Activated naive CD8-positive, alpha-beta T cell treated with anti-CD3 and anti-CD28 coated beads, Interleukin-2, amount 10 ng/mL, durations not matched to agents 7 days and 5 days (primary cell): ENCODE results near the gene FDXACB1. TPM values are rescaled to one million over a fixed set of nuclear protein-coding genes. Genes with fewer than 3 reads are reported as not detected.
"Not testable (repeated sequence)": the region's sequence is repeated elsewhere in the genome, so short reads cannot be mapped to it uniquely, and the experiment has no call there.

Experiments used
- ATAC-seq: fragments of 150-1000 bp; cut with Tn5 transposase; one replicate; pipeline ENCODE4 v1.10.0; 2021; ENCODE audit warnings: low read depth, moderate library complexity
- POLR2A ChIA-PET: fragments of 350-600 bp; sonication (Branson Sonifier 250); formaldehyde crosslinking; loops from one replicate; lab custom pipeline; 2021; ENCODE audit warnings: antibody characterized with exemption; lab: Charles Lee
- DNase-seq: peaks from one replicate; pipeline ENCODE4 v3.0.0; 2021
- H3K27ac Mint-ChIP-seq: one replicate; pipeline ENCODE4 v1.8.0; 2022; ENCODE audit warnings: mild to moderate bottlenecking, mixed read lengths
- H3K27me3 Mint-ChIP-seq: one replicate; pipeline ENCODE4 v1.8.0; 2022; ENCODE audit warnings: mild to moderate bottlenecking, moderate library complexity, mixed read lengths
- H3K36me3 Mint-ChIP-seq: one replicate; pipeline ENCODE4 v1.8.0; 2021; ENCODE audit warnings: mild to moderate bottlenecking, mixed read lengths
- H3K4me1 Mint-ChIP-seq: one replicate; pipeline ENCODE4 v1.8.0; 2021; ENCODE audit warnings: mixed read lengths
- H3K4me3 Mint-ChIP-seq: one replicate; pipeline ENCODE4 v1.8.0; 2022; ENCODE audit warnings: mild to moderate bottlenecking, moderate library complexity, mixed read lengths
- H3K9me3 Mint-ChIP-seq: one replicate; pipeline ENCODE4 v1.8.0; 2021; ENCODE audit warnings: mixed read lengths
- total RNA-seq, 2 experiments: library from RNA; stranded (reverse); gene quantifications; one replicate each; pipeline ENCODE4 v1.2.3, GENCODE V29; 2021

The FDXACB1 gene
- total RNA-seq, 2 experiments from 2014 or later: 3.4 to 3.5 TPM

GRCh38 chr11:111913997-111914396 is 35.0 kb upstream of the FDXACB1 start:
- POLR2A ChIA-PET: interaction anchor here (0.6 to 1.1 kb wide), 2 partner anchors 13 to 103 kb away, joined by 3 read pairs; no protein-coding TSS in a partner anchor
- H3K36me3 Mint-ChIP-seq: no peaks in the 10 kb centered on the region
- H3K9me3 Mint-ChIP-seq: no peaks in the 10 kb centered on the region
- peaks cover 50% of the 10 kb centered on the region for H3K27me3 Mint-ChIP-seq
- H3K4me3 Mint-ChIP-seq: no peak overlapping the region
- H3K4me1 Mint-ChIP-seq: no peaks in the 10 kb centered on the region
- H3K27ac Mint-ChIP-seq: no peak overlapping the region
- ATAC-seq (no peak), DNase-seq (no peak)

- Mint-ChIP-seq H3K36me3 (no peaks in the 10 kb centered on the region), H3K27me3 (peaks cover 51% of the 10 kb centered on the region), H3K4me3 (no peak overlapping the region), H3K9me3 (no peaks in the 10 kb centered on the region), H3K4me1 (no peaks in the 10 kb centered on the region), H3K27ac (no peak overlapping the region)
- ATAC-seq (no peak), DNase-seq (no peak)
- POLR2A ChIA-PET: interaction anchor here (1.1 kb wide), 1 partner anchor 13 kb away, joined by 3 read pairs; no protein-coding TSS in a partner anchor
These were observed 34.3 kb upstream of the FDXACB1 start for GRCh38 chr11:111913031-111913861.

- peaks cover 54% of the 10 kb centered on the region for H3K27me3 Mint-ChIP-seq
- H3K36me3 Mint-ChIP-seq: no peaks in the 10 kb centered on the region
- H3K4me3 Mint-ChIP-seq: no peak within 1 kb of the TSS
- ATAC-seq: no peak
- POLR2A ChIA-PET: no interaction called here
- H3K9me3 Mint-ChIP-seq: no peaks in the 10 kb centered on the region
- DNase-seq: no peak
- no peaks in the 10 kb centered on the region for H3K4me1 Mint-ChIP-seq
- H3K27ac Mint-ChIP-seq: no peak within 1 kb of the TSS
These were observed 33.6 kb upstream of the FDXACB1 start, which contains the start of gene HSPB2 for GRCh38 chr11:111912535-111912934. Gene HSPB2, plus strand, starts transcription at chr11:111912734. Its CDS starts 96 bp downstream, at chr11:111912830.

- DNase-seq (no peak), ATAC-seq (no peak)
- Mint-ChIP-seq H3K36me3 (no peaks in the 10 kb centered on the region), H3K27ac (no peak within 1 kb of the TSS), H3K4me1 (no peaks in the 10 kb centered on the region), H3K9me3 (no peaks in the 10 kb centered on the region), H3K4me3 (no peak within 1 kb of the TSS), H3K27me3 (peaks cover 54% of the 10 kb centered on the region)
- POLR2A ChIA-PET: no interaction called here
These were observed 32.8 kb upstream of the FDXACB1 start, which contains the start of gene CRYAB for GRCh38 chr11:111911563-111912401. Gene CRYAB, minus strand, starts transcription at chr11:111911770. Its CDS starts 46 bp downstream, at chr11:111911724.

GRCh38 chr11:111910676-111911562 is 32.0 kb upstream of the FDXACB1 start:
- DNase-seq (no peak), ATAC-seq (no peak)
- H3K27me3 Mint-ChIP-seq: peaks cover 54% of the 10 kb centered on the region
- POLR2A ChIA-PET: no interaction called here
- H3K36me3 Mint-ChIP-seq: no peaks in the 10 kb centered on the region
- H3K4me3 Mint-ChIP-seq: no peak overlapping the region
- H3K27ac Mint-ChIP-seq: no peak overlapping the region
- H3K9me3 Mint-ChIP-seq: no peaks in the 10 kb centered on the region
- H3K4me1 Mint-ChIP-seq: no peaks in the 10 kb centered on the region

GRCh38 chr11:111909378-111909777 is 30.4 kb upstream of the FDXACB1 start:
- POLR2A ChIA-PET: interaction anchor here (0.6 kb wide), 1 partner anchor 194 kb away, joined by 7 read pairs; no protein-coding TSS in a partner anchor
- DNase-seq (no peak), ATAC-seq (no peak)
- H3K9me3 Mint-ChIP-seq: no peaks in the 10 kb centered on the region
- H3K4me3 Mint-ChIP-seq: no peak overlapping the region
- H3K27ac Mint-ChIP-seq: no peak overlapping the region
- peaks cover 42% of the 10 kb centered on the region for H3K27me3 Mint-ChIP-seq
- no peaks in the 10 kb centered on the region for H3K4me1 Mint-ChIP-seq
- peaks cover 3% of the 10 kb centered on the region for H3K36me3 Mint-ChIP-seq

GRCh38 chr11:111908639-111909305 is 29.8 kb upstream of the FDXACB1 start:
- H3K27me3 Mint-ChIP-seq: peaks cover 37% of the 10 kb centered on the region
- ATAC-seq (no peak), DNase-seq (no peak)
- POLR2A ChIA-PET: interaction anchor here (0.6 kb wide), 1 partner anchor 193 kb away, joined by 7 read pairs; no protein-coding TSS in a partner anchor
- H3K9me3 Mint-ChIP-seq: no peaks in the 10 kb centered on the region
- H3K36me3 Mint-ChIP-seq: peaks cover 3% of the 10 kb centered on the region
- H3K27ac Mint-ChIP-seq: no peak overlapping the region
- no peak overlapping the region for H3K4me3 Mint-ChIP-seq
- no peaks in the 10 kb centered on the region for H3K4me1 Mint-ChIP-seq

- DNase-seq: no peak
- Mint-ChIP-seq H3K9me3 (no peaks in the 10 kb centered on the region), H3K4me3 (no peak overlapping the region), H3K27ac (no peak overlapping the region), H3K4me1 (no peaks in the 10 kb centered on the region), H3K27me3 (peaks cover 21% of the 10 kb centered on the region), H3K36me3 (peaks cover 3% of the 10 kb centered on the region)
- no peak for ATAC-seq
- POLR2A ChIA-PET: no interaction called here
These were observed 27.7 kb upstream of the FDXACB1 start for GRCh38 chr11:111906680-111907079.

- Mint-ChIP-seq H3K36me3 (peaks cover 3% of the 10 kb centered on the region), H3K4me3 (no peak overlapping the region), H3K4me1 (no peaks in the 10 kb centered on the region), H3K9me3 (no peaks in the 10 kb centered on the region), H3K27ac (no peak overlapping the region), H3K27me3 (peaks cover 8% of the 10 kb centered on the region)
- DNase-seq (no peak), ATAC-seq (no peak)
- POLR2A ChIA-PET: no interaction called here
These were observed 26.4 kb upstream of the FDXACB1 start for GRCh38 chr11:111905411-111905810.

- Mint-ChIP-seq H3K4me1 (no peaks in the 10 kb centered on the region), H3K9me3 (no peaks in the 10 kb centered on the region), H3K4me3 (no peak overlapping the region), H3K36me3 (no peaks in the 10 kb centered on the region), H3K27ac (no peak overlapping the region), H3K27me3 (no peaks in the 10 kb centered on the region)
- no peak for DNase-seq
- POLR2A ChIA-PET: no interaction called here
- no peak for ATAC-seq
These were observed 7.9 kb upstream of the FDXACB1 start for GRCh38 chr11:111886844-111887243.

- no peak overlapping the region for H3K27ac Mint-ChIP-seq
- ATAC-seq (no peak), DNase-seq (no peak)
- H3K4me3 Mint-ChIP-seq: no peak overlapping the region
- H3K36me3 Mint-ChIP-seq: no peaks in the 10 kb centered on the region
- POLR2A ChIA-PET: interaction anchor here (0.6 kb wide), 1 partner anchor 14 kb away, joined by 4 read pairs; no protein-coding TSS in a partner anchor
- H3K9me3 Mint-ChIP-seq: no peaks in the 10 kb centered on the region
- no peaks in the 10 kb centered on the region for H3K27me3 Mint-ChIP-seq
- no peaks in the 10 kb centered on the region for H3K4me1 Mint-ChIP-seq
These were observed 7.1 kb upstream of the FDXACB1 start for GRCh38 chr11:111886032-111886431.

GRCh38 chr11:111885053-111885452 is 6.1 kb upstream of the FDXACB1 start:
- H3K27ac Mint-ChIP-seq, H3K27me3 Mint-ChIP-seq, H3K4me3 Mint-ChIP-seq, DNase-seq, H3K36me3 Mint-ChIP-seq, H3K9me3 Mint-ChIP-seq, H3K4me1 Mint-ChIP-seq, ATAC-seq: not testable (repeated sequence)
- POLR2A ChIA-PET: interaction anchor here (0.7 kb wide), 1 partner anchor 380 kb away, joined by 4 read pairs; no protein-coding TSS in a partner anchor
